DMS53 treated with DMSO at 0.1 percent for 48 hours (cell line): ENCODE measurements around the gene DCUN1D1.

Source experiments
- DNase-seq: peaks from one replicate; lab custom pipeline; 2025; ENCODE audit not compliant: unreplicated experiment; lab: John Stamatoyannopoulos, UW

DCUN1D1 gene

DNA sequence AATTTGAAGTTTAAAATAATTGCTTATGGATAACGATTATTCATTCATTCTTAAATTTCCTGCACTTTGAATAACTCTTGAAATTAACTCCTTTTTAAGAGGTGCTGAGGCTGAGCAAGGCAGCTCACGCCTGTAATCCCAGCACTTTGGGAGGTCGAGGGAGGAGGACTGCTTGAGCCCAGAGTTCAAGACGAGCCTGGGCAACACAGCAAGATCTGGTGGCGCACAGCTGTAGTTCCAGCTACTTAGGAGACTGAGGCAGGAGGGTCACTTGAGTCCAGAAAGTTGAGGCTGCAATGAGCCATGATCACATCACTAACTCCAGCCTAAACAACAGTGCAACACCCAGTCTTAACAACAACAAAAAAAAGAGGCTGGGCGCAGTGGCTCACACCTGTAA lies 8.0 kb downstream of the DCUN1D1 start:
- DNase-seq = no peak

DNA sequence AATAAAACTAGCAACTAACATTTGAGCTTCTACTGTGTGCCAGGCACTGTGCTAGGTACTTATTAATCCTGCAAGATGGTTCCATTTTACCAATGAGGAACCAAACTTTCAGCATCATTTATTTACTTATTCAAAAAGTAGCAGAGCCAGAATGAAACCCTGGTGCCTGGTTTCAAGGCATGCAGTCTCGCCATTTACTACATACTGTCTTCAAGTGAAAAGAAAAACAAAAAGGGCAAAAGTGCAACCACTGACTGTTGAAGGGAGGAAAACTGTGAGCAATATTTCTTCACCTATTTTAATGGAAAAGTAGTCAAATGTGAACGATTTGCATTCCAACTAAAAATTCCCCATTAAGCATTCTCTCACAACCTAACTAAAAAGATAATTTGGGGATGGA lies 8.7 kb downstream of the DCUN1D1 start:
- no peak for DNase-seq

DNA sequence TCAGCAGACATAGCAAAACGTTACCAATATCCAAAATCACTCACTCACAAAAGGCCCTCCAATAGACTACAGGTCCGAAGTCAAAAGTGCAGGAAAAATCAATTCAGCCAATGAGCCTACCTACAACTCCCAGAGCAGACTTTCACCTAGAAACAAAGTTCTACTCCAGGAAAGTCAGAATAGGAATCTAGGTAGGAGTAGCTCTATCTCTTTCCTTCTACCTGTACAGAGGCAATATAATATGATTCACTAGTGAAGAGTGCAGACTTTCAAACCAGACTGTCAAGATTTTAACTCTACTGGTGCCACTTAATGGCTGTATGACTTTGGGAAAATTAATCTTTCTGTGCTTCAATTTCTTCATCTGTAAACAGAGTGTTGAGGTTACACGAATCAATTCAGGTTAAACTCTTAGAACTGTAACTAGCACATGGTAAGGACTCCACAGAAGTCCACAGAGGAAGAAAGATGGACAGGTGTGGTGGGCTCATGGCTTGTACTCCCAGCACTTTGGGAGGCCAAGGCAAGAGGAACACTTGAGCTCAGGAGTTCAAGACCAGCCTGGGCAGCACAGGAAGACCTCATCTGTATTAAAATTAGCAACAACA lies 9.4 kb downstream of the DCUN1D1 start:
- DNase-seq = no peak

DNA sequence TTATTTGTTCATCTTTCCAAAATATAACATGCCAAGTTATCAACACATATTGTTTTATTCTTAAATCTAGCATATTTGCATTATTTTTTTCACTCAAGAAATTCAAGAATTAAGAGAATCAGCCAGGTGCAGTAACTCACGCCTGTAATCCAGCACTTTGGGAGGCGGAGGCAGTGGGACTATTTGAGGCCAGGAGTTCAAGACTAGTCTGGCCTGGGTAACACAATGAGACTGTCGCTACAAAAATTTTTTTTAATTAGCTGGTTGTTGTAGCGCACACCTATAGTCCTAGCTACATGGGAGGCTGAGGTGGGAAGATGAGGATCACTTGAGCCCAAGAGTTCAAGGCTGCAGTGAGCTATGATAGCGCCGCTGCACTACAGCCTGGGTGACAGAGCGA lies 10.5 kb downstream of the DCUN1D1 start:
- no peak for DNase-seq

DNA sequence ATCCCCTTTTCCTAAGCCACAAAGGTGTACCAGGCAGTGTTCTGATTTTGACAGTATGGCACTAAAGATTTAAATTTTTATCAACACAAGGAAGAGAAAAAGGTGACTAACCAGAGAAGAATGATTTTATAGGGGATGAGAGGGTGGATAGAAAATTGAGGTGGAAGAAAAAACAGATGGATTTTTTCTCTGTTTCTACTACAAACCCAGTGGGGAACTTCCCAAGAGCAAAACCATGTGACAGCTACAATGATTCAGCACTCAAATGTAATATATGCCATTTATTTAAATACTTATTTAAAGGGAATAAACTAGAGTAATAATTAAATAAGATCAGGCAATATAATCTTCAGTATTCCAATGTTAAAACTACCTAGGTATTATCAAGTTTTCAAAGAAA lies 11.1 kb downstream of the DCUN1D1 start:
- no peak for DNase-seq

DNA sequence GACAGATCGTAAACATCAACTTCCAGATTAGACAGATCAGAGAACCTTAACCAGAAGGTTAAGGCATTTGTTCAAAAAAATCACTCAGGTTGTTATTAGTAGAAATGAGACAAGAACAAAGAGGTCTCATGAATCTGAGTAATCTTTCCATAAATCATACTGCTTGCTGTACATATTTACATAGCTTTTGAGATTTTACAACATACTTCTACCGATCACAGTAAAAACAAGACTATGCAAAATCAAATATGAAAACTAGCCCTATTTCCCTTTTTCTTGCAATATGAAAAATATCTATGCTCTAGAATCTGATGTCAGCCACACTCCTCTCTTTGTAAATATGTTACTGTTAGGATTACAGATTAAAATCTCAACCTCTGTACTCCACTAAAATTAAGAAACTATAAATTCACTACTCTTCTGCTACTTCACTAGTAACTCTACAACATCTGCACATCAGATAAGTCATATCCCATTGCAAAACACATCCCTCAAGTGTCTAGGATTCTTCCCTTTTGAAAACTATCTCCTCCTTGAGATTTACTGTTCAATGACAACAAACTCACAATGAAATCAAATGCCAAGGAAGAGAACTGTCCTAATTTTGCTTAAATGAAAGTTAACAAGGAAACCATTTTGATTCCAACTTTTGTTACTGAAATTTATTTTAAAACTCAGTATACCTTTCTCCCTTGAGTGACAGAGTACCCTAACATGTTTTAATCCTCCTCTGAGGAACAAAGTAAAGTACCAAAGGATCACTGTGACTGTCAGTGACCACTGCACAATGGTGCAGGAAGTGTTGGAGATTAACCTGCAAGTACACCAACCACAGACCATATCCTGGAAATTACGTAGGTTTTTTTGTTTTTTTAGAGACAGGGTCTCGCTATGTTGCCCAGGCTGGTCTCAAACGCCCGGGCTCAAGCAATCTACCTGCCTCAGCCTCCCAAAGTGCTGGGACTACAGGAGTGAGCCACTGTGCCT lies 12.8 kb downstream of the DCUN1D1 start:
- no peak for DNase-seq

DNA sequence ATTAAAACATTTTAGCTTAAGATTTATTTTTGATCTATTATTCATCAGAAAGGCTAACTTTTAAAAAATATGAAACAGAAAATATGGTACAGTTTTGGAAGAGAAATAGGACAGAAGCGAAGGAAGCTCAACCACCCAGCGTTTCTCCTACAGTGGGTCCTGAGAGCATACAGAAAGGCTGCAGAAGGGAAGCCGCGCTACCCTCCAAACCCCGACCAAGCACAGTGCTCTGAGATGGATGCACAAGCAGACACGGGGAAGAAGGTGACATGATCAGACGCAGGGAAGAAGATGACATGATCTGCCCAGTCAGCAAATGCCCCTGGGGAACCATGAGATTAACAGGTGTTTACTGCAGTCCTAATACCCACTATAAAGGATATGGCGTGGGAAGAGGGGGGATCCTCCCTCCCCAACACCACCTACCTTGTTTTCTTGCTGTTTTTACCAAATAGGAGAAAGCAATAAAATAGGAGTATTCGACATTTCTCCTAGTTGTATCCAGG lies 14.4 kb downstream of the DCUN1D1 start:
- DNase-seq = no peak

DNA sequence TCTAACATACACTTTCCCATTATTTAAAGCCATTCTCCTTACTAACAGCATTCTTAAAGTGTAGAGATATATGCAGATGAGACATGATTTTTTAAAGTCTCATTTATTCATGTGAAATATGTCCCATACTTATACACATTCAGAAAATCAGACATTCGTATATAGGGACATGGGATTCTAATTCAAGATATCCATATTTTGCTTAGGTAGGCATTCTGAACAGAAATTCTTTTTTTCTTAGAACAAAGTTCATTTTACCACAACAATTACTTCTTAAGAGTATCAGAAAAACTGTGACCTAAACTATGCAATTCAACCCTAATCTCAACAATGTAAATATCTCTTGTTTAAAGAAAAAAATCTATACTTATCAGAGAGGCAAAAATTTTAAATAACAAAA lies 16.2 kb downstream of the DCUN1D1 start:
- DNase-seq = no peak

DNA sequence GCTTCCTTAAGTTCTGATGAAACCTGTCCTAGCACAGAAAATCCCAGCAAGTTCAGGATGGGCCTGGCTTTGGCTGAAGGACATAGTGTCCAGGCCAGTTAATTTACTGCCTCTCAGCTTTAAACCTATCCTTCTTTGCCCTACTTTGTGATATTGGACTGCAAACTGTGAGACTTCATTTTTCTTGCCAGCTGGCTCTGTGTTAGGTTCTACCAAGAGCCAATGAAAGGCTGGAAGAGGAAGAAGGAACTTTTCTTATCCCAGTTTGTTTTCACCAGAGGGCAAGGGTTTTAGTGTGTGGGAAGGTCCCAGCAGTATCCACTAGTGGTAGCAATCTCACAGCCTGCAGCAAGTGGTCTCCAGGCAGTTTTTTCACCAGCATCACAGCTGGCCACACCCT lies 18.2 kb downstream of the DCUN1D1 start:
- DNase-seq = no peak

DNA sequence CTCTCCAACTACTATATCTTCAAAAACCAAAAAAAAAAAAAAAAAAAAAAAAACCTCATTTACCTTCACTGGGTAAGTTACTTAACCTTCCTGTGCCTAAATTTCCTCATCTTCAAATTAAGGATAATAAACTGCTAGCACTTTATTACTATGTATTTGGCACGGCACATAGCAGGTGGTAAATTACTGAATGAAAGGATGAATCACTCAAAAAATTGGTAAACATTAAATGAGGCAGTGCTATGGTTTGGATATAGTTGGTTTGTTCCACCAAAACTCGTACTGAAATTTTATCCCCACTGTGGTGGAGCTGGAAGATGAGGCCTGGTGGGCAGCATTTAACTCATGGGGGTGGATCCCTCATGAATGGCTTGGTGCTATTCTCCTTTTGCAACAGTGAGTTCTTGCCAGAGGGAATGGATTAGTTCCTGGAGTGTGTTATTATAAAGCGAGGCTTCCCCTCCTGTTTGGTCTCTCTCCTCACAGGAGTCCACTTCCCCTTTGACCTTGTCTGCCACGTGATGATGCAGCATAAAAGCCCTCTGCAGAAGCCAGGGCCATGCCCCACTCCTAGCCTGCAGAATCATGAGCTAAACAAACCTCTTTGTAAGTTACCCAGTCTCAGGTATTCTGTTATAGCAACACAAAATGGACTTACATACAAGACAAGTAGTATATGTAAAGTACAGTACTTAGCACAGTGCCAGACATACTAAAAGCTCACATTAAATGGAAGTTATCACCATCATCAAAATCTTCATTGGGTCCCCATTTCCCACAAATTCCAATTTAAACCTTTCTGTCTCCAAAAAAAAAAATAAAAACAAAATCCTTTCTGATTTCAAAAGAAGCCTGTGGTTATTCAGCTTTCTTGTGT lies 20.6 kb downstream of the DCUN1D1 start:
- no peak for DNase-seq

DNA sequence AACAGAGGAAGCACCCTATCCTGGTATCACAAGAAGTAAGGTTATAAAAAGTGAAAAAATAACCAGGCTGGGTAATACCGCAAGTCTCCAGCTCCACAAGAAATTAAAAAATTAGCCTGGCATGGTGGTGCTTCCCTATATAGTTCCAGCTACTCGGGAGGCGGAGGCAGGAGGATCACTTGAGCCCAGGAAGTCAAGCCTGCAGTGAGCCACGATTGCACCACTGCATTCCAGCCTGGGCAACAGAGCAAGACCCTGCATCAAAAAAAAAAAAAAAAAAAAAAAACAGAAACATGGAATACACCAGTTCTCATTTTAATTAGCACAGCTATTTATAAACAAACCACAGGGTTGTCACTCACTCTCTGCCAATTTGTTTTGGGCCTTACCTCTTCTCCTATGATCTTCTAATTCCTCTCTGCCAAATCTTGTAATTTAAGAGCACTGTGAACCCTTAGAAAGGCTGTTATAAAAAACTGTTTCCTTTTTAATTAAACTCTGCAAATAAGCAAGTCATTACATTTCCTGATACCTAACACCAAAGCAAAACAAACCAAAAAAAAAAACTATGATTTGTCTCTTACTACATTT lies 22.6 kb downstream of the DCUN1D1 start:
- no peak for DNase-seq

DNA sequence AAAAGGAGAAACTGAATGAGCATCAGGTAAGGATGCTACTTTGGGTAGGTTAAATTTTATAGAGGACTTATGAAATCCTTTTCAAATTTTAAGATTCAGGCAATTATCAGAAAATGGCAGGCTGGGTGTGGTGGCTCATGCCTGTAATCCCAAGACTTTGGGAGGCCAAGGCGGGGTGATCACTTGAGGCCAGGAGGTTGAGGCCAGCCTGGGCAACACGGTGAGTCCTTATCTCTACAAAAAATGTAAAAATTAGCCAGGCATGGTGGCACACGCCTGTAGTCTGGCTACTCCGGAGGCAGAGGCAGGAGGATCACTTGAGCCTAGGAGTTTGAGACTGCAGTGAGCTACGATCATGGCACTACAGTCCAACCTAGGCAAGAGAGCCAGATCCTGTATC lies 23.1 kb downstream of the DCUN1D1 start:
- no peak for DNase-seq

DNA sequence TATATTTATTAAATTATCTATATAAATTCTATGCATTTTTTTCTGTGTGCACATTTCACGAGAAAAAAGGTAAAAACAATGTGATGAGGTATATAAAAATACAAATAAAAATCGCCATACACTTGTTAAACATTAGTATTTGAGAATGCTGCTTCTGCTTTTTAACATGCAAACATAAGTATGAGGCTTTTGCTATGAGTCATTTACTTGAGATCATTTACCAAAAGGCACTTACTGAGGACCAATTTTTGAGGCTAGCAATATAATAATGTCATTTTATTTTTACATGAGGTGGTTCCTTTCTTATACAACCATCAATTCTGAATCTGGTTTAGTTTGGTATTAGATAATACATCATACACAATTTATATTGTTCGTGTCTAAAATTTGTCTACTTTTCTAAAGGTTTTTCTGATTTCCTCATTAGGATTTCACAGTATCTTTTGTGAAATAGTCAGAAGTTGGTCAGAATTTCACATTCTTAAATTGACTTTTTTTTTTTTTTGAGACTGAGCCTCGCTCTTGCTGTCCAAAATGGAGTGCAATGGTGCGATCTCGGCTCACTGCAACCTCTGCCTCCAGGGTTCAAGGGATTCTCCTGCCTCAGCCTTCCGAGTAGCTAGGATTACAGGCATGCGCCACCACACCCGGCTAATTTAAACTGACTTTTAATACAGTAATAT lies 25.6 kb downstream of the DCUN1D1 start:
- no peak for DNase-seq

DNA sequence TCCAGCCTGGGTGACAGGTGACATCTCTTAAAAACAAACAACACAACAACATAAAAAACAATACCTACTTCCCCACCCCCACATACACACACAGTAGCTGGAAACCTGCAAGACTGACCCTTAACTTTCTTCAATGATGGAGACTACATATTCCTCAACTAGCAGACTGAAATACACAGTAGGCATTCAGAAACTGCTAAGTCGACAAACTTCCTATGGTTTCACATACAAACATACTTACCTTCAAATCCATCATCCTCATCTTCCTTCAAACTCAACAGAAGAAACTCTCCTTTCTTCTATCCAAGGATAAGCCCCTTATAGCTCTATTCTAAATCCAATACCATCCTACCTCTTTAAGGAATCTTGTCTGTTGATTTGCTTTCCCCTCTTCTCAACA lies 30.6 kb downstream of the DCUN1D1 start:
- no peak for DNase-seq

DNA sequence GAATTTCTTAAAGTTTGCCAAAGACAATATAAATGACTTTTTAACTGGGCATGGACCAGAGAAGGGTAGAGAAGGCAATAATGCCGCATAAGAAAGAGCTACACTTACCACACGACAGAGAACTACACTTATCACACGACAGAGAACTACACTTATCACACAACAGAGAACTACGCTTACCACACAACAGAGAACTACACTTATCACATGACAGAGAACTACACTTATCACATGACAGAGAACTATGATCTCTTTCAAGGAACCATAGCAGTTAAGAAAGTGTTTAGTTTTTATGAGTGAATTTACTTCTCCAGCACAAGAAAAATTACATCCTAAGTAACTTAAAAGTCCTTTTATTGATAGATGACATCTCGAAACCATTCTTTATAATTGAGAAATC lies 32.0 kb downstream of the DCUN1D1 start:
- no peak for DNase-seq

DNA sequence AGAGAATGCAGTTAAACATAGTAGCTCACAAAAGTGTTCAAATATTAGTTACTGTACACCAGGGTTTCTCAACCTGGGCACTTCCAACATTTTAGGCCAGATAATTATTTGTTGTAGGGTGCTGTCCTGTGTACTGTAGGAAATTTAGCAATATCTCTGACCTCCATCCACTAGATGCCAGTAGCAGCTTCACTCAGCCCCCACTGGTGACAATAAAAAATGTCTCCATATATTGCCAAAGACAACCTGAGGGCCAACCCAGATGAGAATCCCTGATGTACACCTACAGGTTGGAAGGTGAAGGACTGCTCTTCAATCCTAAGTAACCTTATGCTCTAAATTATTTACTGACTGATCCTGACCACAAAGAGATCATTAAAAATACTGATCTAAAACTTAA lies 32.5 kb downstream of the DCUN1D1 start:
- no peak for DNase-seq

DNA sequence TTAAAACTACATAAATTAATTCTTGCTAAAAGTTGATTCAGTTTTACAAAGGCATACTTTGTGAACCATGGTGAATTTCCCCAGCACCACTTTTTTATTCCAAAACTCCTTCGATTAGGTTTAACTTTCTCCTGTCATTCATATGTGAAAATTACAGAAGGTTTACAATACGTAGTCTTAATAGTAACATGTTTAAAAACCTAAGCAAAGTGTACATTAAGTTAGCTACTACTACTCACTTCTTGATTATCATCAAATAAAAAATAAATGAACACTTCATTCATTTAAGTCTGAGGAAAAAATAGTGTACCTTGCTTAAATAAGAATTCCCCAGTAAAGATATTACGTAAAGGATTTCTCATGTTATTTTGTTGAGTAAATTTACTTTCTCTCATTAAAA lies 38.6 kb downstream of the DCUN1D1 start:
- DNase-seq = no peak

DNA sequence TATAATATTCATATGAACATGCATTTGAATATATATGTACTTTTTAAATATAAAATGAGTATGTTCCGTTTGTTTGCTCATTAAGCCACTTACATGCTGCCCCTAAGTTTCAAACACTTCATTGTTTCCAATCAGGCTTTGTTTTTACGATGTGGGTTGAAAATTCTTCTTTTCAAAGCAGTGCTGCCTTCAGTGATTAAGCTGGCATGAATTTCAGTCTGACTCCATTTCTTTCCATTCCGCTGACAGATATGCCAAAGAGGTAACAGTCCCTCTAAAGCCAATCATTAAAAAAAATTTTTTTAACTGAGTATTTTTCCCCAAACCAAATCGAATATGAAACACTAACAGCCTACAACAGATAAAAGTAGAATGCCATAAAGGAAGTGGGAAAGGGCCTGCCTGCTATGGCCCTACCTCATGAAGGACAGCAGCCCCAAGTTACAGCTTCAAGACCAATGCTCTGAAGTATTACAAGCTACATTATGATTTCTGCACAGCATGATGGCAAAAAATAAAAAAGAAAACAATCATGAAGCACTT lies 40.0 kb downstream of the DCUN1D1 start:
- no peak for DNase-seq

DNA sequence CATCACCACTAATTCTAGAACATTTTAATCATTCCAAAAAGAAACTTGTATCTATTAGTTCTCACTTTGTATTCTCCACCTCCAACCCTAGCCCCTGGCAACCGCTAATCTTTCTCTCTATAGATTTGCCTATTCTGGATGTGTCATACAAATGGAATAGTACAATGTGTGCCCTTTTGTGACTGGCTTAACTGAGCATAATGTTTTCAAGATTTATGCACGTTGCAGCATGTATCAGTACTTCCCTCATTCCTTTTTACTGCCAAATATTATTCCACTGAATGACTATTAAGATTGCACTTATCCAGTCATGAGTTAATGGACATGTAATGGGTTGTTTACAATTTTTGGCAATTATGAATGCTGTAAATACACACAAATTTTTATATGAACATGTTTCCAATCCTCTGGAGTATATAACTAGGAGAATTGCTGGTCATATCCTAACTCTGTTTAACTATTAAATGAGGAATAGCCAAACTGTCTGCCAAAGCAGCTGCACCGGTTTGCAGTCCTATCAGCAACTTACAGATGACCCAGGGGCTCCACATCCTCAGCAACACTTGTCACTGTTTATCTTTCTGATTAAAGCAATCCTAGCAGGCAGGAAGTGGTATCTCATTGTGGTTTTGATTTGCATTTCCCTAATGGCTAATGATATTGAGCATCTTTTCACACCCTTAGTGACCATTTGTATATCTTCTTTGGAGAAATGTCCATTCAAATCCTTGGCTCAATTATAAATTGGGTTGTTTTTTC lies 42.9 kb downstream of the DCUN1D1 start:
- peak; percentile 61 for DNase-seq
